SK-N-SH treated with all-trans-retinoic acid at 6 μM for 48 hours (cell line): ENCODE results near the gene MEIOSIN.

Experiments
- ATAC-seq: fragments of 200-7000 bp; cut with Tn5 transposase; 3 replicates; pipeline ENCODE4 v1.9.1; 2020; ENCODE audit warnings: mild to moderate bottlenecking, moderate library complexity
- CSDC2 ChIP-seq: fragments of 250-450 bp; sonication (Bioruptor Pico); IDR thresholded peaks from 2 replicates; pipeline ENCODE4 v1.5.0; 2020; ENCODE audit warnings: mild to moderate bottlenecking, moderate library complexity
- CSRNP3 ChIP-seq: fragments of 250-450 bp; sonication (Bioruptor Pico); IDR thresholded peaks from 2 replicates; pipeline ENCODE4 v1.5.1; 2021; ENCODE audit warnings: mild to moderate bottlenecking, moderate library complexity
- ESRRG ChIP-seq: fragments of 250-450 bp; sonication (Bioruptor Pico); IDR thresholded peaks from 2 replicates; pipeline ENCODE4 v1.6.1; 2021; ENCODE audit warnings: mild to moderate bottlenecking
- GLIS3 ChIP-seq: fragments of 250-450 bp; sonication (Bioruptor Pico); IDR thresholded peaks from 2 replicates; pipeline ENCODE4 v1.5.0; 2020; ENCODE audit warnings: mild to moderate bottlenecking, moderate library complexity
- PATZ1 ChIP-seq: fragments of 250-450 bp; sonication (Bioruptor Pico); IDR thresholded peaks from 2 replicates; pipeline ENCODE4 v1.8.0; 2020; ENCODE audit warnings: mild to moderate bottlenecking, moderate library complexity, borderline replicate concordance
- POU6F1 ChIP-seq: fragments of 250-450 bp; sonication (Bioruptor Pico); IDR thresholded peaks from 2 replicates; pipeline ENCODE4 v1.8.0; 2021; ENCODE audit warnings: low read depth, mild to moderate bottlenecking, moderate library complexity, borderline replicate concordance
- PPARA ChIP-seq: fragments of 250-450 bp; sonication (Bioruptor Pico); IDR thresholded peaks from 2 replicates; pipeline ENCODE4 v1.5.0; 2020; ENCODE audit warnings: mild to moderate bottlenecking, borderline replicate concordance
- RARB ChIP-seq: fragments of 250-450 bp; sonication (Bioruptor Pico); IDR thresholded peaks from 2 replicates; pipeline ENCODE4 v1.8.0; 2021; ENCODE audit warnings: mild to moderate bottlenecking, moderate library complexity
- SNAI2 ChIP-seq: fragments of 250-450 bp; sonication (Bioruptor Pico); IDR thresholded peaks from 2 replicates; pipeline ENCODE4 v1.5.0; 2020; ENCODE audit warnings: mild to moderate bottlenecking, moderate library complexity
- TCF4 ChIP-seq: fragments of 250-450 bp; sonication (Bioruptor Pico); IDR thresholded peaks from 2 replicates; pipeline ENCODE4 v1.8.0; 2021; ENCODE audit warnings: mild to moderate bottlenecking, moderate library complexity, borderline replicate concordance
- TOX ChIP-seq: fragments of 250-450 bp; sonication (Bioruptor Pico); IDR thresholded peaks from 2 replicates; pipeline ENCODE4 v1.8.0; 2021; ENCODE audit warnings: mild to moderate bottlenecking, moderate library complexity, borderline replicate concordance
- TSHZ2 ChIP-seq: fragments of 250-450 bp; sonication (Bioruptor Pico); IDR thresholded peaks from 2 replicates; pipeline ENCODE4 v1.5.0; 2020; ENCODE audit warnings: mild to moderate bottlenecking, moderate library complexity
- ZC3H10 ChIP-seq: fragments of 250-450 bp; sonication (Bioruptor Pico); IDR thresholded peaks from 2 replicates; pipeline ENCODE4 v1.5.1; 2021; ENCODE audit warnings: mild to moderate bottlenecking, moderate library complexity
- ZFP3 ChIP-seq: fragments of 250-450 bp; sonication (Bioruptor Pico); IDR thresholded peaks from 2 replicates; pipeline ENCODE4 v1.5.0; 2020; ENCODE audit warnings: mild to moderate bottlenecking, moderate library complexity

Gene MEIOSIN

GRCh38 chr19:45768984-45769782 is 35.9 kb downstream of the MEIOSIN start, which contains the start of gene SIX5:
TSS of gene SIX5 (minus strand) at chr19:45769252. CDS start at chr19:45768844, 408 bp downstream.
- ATAC-seq: peak; percentile 70
- TF ChIP-seq PPARA (CRISPR knock-in tag): no peak
- TF ChIP-seq CSDC2 (CRISPR knock-in tag): no peak
- TF ChIP-seq PATZ1 (CRISPR knock-in tag): peak; percentile 91
- 0 out of 2 replicates have a peak, but pooled peaks have one; percentile 14 for TF ChIP-seq ZC3H10
- TF ChIP-seq ZFP3 (CRISPR knock-in tag): no peak
- peak; percentile 29; the same call in 1 of the 2 replicates for TF ChIP-seq TCF4 (CRISPR knock-in tag)
- TF ChIP-seq TOX: peak; percentile 57; the same call in 1 of the 2 replicates
- TF ChIP-seq TSHZ2 (CRISPR knock-in tag): no peak
- TF ChIP-seq SNAI2 (CRISPR knock-in tag): no peak
- TF ChIP-seq CSRNP3 (CRISPR knock-in tag): no peak
- TF ChIP-seq GLIS3 (CRISPR knock-in tag): 0 out of 2 replicates have a peak, but pooled peaks have one; percentile 7

- no peak for TF ChIP-seq PATZ1 (CRISPR knock-in tag)
- no peak for TF ChIP-seq RARB
- no peak for TF ChIP-seq ZC3H10
- ATAC-seq: no peak
Observed at GRCh38 chr19:45769821-45770191, 36.6 kb downstream of the MEIOSIN start.

GRCh38 chr19:45770192-45771101 is 37.2 kb downstream of the MEIOSIN start:
- TF ChIP-seq POU6F1 (0 out of 2 replicates have a peak, but pooled peaks have one; percentile 33), ESRRG (CRISPR knock-in tag) (peak; percentile 64; the same call in 1 of the 2 replicates), RARB (no peak)

GRCh38 chr19:45771311-45771933 is 38.2 kb downstream of the MEIOSIN start:
- no peak for TF ChIP-seq TOX
- no peak for ATAC-seq

More at GRCh38 chr19:45770192-45771101, 37.2 kb downstream of the MEIOSIN start:
- peak; percentile 78 for ATAC-seq
